ENCODE results near the gene FOSL1. TPM values are rescaled to one million over a fixed set of nuclear protein-coding genes. Genes with fewer than 3 reads are reported as not detected.

Gene FOSL1
- total RNA-seq, 1 experiment from 2014 or later: 125 TPM

DNA sequence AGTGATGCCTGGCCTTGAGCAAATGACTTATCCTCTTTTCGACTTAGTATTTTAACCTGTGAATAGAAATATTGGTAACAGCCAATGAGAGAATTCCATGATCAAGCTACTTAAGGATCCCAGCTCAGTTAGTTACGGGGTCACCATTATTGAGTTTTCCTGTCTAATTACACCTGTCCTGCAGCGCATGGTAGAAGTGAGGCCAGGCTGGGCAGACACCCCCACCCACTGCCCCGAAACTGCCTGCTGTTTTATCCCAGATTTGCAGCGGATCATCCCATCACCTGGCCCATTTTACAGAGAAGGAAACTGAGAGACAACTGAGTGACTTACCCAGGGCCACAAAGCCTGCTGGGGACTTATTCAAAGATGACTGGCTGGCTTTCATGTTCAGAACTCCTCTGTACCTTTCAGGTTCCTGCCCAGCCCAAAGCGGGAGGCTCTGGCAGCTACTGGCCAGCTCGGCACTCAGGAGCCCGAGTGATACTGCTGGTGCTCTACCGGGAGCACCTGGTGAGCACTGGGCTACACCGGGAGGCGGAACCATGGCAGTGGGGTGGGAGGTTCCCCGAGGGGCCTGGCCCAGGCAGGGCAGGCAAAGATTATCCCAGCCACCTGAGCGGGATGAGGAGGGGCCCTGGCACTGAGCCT, 38.5 kb downstream of the FOSL1 start:
- POLR2A ChIA-PET: interaction anchor here (0.9 to 5.3 kb wide), 3 partner anchors 9 to 29 kb away, joined by 3 to 84 read pairs (median 36); partner anchors contain the start of genes CCDC85B and FIBP
- Histone ChIP-seq H3K27me3 (ENCODE audit: insufficient read depth, low read length) (no peaks in the 10 kb centered on the region), H3K4me2 (ENCODE audit: low read length) (peak overlapping the region; percentile 77), H3K27ac (ENCODE audit: low read depth, low read length) (peak overlapping the region; percentile 97), H2AFZ (ENCODE audit: low read depth, low read length, poor library complexity, severe bottlenecking) (no peak overlapping the region), H3K79me2 (ENCODE audit: insufficient read depth, low read length) (peaks cover 35% of the 10 kb centered on the region), H3K36me3 (ENCODE audit: control insufficient read depth in 1 of 2, insufficient read depth in 2 of 2, low read length in 2 of 2) (peaks cover 7 to 19% of the 10 kb centered on the region in 2 experiments; a peak in 3 of 4 replicates), H3K4me1 (ENCODE audit: control insufficient read depth in 1 of 2, insufficient read depth in 2 of 2, low read length in 2 of 2) (peaks cover 17 to 32% of the 10 kb centered on the region in 2 experiments), H3K9me3 (ENCODE audit: control insufficient read depth in 1 of 2, insufficient read depth in 1 of 2, low read depth in 1 of 2, low read length in 2 of 2) (no peaks in the 10 kb centered on the region), H3K9me2 (ENCODE audit: insufficient read depth) (no peaks in the 10 kb centered on the region), H4K20me1 (ENCODE audit: insufficient read depth) (peaks cover 2% of the 10 kb centered on the region; the same call in 1 of the 2 replicates), H3K9ac (ENCODE audit: low read length) (peak overlapping the region; percentile 99), H3K4me3 (replicated peaks in 1 of 2; ENCODE audit: low read depth in 1 of 2, low read length in 2 of 2) (peak overlapping the region; percentile 85 to 100)
- DNase-seq (ENCODE audit: low read depth, low spot score) (no peak), ATAC-seq (no peak)
- RAD21 ChIA-PET (ENCODE audit: low non-redundant PET in 1 of 2, low total read pairs in 2 of 2, uncharacterized antibody in 2 of 2, unreplicated experiment in 2 of 2): no interaction called here
- intact Hi-C loops (cut with micrococcal nuclease): no loop called here
- no peak for TF ChIP-seq EGR1 (IDR thresholded peaks at IDR 0.05; ENCODE audit: low read depth)
- TF ChIP-seq POLR2AphosphoS5 (IDR thresholded peaks at IDR 0.05; ENCODE audit: low read depth, low read length): no peak
- TF ChIP-seq, protein P1, sequence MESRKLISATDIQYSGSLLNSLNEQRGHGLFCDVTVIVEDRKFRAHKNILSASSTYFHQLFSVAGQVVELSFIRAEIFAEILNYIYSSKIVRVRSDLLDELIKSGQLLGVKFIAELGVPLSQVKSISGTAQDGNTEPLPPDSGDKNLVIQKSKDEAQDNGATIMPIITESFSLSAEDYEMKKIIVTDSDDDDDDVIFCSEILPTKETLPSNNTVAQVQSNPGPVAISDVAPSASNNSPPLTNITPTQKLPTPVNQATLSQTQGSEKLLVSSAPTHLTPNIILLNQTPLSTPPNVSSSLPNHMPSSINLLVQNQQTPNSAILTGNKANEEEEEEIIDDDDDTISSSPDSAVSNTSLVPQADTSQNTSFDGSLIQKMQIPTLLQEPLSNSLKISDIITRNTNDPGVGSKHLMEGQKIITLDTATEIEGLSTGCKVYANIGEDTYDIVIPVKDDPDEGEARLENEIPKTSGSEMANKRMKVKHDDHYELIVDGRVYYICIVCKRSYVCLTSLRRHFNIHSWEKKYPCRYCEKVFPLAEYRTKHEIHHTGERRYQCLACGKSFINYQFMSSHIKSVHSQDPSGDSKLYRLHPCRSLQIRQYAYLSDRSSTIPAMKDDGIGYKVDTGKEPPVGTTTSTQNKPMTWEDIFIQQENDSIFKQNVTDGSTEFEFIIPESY (IDR thresholded peaks at IDR 0.05; ENCODE audit: extremely low read depth, insufficient replicate concordance, low read length): no peak
- TF ChIP-seq TCF7L2 (IDR thresholded peaks at IDR 0.05; ENCODE audit: borderline replicate concordance, extremely low read depth, insufficient read depth, insufficient read length): no peak
- no peak for TF ChIP-seq EZH2 (IDR thresholded peaks at IDR 0.05)
- TF ChIP-seq, protein P2, sequence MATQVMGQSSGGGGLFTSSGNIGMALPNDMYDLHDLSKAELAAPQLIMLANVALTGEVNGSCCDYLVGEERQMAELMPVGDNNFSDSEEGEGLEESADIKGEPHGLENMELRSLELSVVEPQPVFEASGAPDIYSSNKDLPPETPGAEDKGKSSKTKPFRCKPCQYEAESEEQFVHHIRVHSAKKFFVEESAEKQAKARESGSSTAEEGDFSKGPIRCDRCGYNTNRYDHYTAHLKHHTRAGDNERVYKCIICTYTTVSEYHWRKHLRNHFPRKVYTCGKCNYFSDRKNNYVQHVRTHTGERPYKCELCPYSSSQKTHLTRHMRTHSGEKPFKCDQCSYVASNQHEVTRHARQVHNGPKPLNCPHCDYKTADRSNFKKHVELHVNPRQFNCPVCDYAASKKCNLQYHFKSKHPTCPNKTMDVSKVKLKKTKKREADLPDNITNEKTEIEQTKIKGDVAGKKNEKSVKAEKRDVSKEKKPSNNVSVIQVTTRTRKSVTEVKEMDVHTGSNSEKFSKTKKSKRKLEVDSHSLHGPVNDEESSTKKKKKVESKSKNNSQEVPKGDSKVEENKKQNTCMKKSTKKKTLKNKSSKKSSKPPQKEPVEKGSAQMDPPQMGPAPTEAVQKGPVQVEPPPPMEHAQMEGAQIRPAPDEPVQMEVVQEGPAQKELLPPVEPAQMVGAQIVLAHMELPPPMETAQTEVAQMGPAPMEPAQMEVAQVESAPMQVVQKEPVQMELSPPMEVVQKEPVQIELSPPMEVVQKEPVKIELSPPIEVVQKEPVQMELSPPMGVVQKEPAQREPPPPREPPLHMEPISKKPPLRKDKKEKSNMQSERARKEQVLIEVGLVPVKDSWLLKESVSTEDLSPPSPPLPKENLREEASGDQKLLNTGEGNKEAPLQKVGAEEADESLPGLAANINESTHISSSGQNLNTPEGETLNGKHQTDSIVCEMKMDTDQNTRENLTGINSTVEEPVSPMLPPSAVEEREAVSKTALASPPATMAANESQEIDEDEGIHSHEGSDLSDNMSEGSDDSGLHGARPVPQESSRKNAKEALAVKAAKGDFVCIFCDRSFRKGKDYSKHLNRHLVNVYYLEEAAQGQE (IDR thresholded peaks at IDR 0.05; ENCODE audit: low read depth): no peak
- no peak for TF ChIP-seq EZH2phosphoT487 (IDR thresholded peaks at IDR 0.05; ENCODE audit: borderline replicate concordance)
- TF ChIP-seq, protein P3, sequence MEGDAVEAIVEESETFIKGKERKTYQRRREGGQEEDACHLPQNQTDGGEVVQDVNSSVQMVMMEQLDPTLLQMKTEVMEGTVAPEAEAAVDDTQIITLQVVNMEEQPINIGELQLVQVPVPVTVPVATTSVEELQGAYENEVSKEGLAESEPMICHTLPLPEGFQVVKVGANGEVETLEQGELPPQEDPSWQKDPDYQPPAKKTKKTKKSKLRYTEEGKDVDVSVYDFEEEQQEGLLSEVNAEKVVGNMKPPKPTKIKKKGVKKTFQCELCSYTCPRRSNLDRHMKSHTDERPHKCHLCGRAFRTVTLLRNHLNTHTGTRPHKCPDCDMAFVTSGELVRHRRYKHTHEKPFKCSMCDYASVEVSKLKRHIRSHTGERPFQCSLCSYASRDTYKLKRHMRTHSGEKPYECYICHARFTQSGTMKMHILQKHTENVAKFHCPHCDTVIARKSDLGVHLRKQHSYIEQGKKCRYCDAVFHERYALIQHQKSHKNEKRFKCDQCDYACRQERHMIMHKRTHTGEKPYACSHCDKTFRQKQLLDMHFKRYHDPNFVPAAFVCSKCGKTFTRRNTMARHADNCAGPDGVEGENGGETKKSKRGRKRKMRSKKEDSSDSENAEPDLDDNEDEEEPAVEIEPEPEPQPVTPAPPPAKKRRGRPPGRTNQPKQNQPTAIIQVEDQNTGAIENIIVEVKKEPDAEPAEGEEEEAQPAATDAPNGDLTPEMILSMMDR (IDR thresholded peaks at IDR 0.05 in 2 of 3, conservative IDR thresholded peaks at IDR 0.05 in 1 of 3; ENCODE audit: borderline replicate concordance in 1 of 3, insufficient read depth in 1 of 3, low read depth in 2 of 3, low read length in 2 of 3): no peak
- TF ChIP-seq ZFX (IDR thresholded peaks at IDR 0.05): no peak
- TF ChIP-seq, protein P4, sequence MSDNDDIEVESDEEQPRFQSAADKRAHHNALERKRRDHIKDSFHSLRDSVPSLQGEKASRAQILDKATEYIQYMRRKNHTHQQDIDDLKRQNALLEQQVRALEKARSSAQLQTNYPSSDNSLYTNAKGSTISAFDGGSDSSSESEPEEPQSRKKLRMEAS (IDR thresholded peaks at IDR 0.05): no peak
- no peak for TF ChIP-seq RAD21 (IDR thresholded peaks at IDR 0.05; ENCODE audit: low read depth)
- no peak for TF ChIP-seq POLR2A (IDR thresholded peaks at IDR 0.05; ENCODE audit: borderline replicate concordance, extremely low read depth, insufficient read depth, insufficient read length)
- no peak for TF ChIP-seq CEBPB (IDR thresholded peaks at IDR 0.05; ENCODE audit: low read depth)
- BruUV-seq (replicated peaks): TSS peak; percentile 39
- CTCF ChIA-PET: interaction anchor here (0.6 to 4.3 kb wide), 3 partner anchors 23 to 151 kb away, joined by 3 to 82 read pairs (median 34); partner anchors contain the start of genes CCDC85B and FIBP
